ENCODE data around the gene CDC42BPA.

DNA sequence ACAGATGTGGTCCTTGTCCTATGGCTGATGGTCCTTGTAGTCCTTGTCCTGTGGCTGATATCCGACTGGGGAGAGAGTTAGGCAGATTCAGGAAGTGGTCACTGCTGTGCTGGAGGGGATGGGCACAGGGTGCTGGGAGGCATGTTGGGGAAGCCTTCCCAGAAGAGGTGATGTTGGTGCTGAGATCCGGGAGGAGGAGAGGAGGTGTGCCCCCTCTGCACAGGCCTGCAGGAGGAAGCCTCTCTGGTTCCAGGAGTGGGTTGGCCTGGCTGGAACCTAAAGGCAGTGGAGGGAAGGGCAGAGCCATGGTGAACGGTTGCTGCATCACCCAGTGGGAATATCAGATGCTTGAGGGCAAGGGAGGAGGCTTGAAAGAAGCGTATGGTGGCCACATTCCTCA lies 363.5 kb downstream of the CDC42BPA start:
- TF ChIP-seq, protein P1, sequence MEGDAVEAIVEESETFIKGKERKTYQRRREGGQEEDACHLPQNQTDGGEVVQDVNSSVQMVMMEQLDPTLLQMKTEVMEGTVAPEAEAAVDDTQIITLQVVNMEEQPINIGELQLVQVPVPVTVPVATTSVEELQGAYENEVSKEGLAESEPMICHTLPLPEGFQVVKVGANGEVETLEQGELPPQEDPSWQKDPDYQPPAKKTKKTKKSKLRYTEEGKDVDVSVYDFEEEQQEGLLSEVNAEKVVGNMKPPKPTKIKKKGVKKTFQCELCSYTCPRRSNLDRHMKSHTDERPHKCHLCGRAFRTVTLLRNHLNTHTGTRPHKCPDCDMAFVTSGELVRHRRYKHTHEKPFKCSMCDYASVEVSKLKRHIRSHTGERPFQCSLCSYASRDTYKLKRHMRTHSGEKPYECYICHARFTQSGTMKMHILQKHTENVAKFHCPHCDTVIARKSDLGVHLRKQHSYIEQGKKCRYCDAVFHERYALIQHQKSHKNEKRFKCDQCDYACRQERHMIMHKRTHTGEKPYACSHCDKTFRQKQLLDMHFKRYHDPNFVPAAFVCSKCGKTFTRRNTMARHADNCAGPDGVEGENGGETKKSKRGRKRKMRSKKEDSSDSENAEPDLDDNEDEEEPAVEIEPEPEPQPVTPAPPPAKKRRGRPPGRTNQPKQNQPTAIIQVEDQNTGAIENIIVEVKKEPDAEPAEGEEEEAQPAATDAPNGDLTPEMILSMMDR (IDR thresholded peaks at IDR 0.05) = no peak
- TF ChIP-seq ATF1 (CRISPR knock-in tag; IDR thresholded peaks at IDR 0.05) (no peak), ZMAT4 (CRISPR knock-in tag; IDR thresholded peaks at IDR 0.05) (no peak), MAX (CRISPR knock-in tag; IDR thresholded peaks at IDR 0.05) (no peak), FOXP4 (CRISPR knock-in tag; IDR thresholded peaks at IDR 0.05) (no peak), JUN (CRISPR knock-in tag; IDR thresholded peaks at IDR 0.05) (no peak), SP1 (CRISPR knock-in tag; conservative IDR thresholded peaks at IDR 0.05) (no peak), ESRRA (CRISPR knock-in tag; IDR thresholded peaks at IDR 0.05; ENCODE audit: borderline replicate concordance) (no peak), FOXP1 (CRISPR knock-in tag; IDR thresholded peaks at IDR 0.05; ENCODE audit: borderline replicate concordance) (no peak), ZNF317 (CRISPR knock-in tag; IDR thresholded peaks at IDR 0.05; ENCODE audit: borderline replicate concordance, low read depth) (no peak)
